Chondrocyte (in vitro differentiated cells): ENCODE measurements around the gene KRT2. TPM values are rescaled to one million over a fixed set of nuclear protein-coding genes. Genes with fewer than 3 reads are reported as not detected.

Experiments used
- DNase-seq: peaks from one replicate; pipeline ENCODE4 v3.0.0; 2021; ENCODE audit warnings: mixed read lengths, low spot score
- H3K27ac Mint-ChIP-seq: one replicate; pipeline ENCODE4 v1.8.0; 2021; ENCODE audit warnings: mild to moderate bottlenecking, moderate library complexity, mixed read lengths; ENCODE audit not compliant: unreplicated experiment
- H3K27me3 Mint-ChIP-seq: 2 replicates; pipeline ENCODE4 v1.8.0; 2021; ENCODE audit warnings: low read depth, mixed read lengths
- H3K36me3 Mint-ChIP-seq: 2 replicates; pipeline ENCODE4 v1.8.0; 2021; ENCODE audit warnings: low read depth, mixed read lengths
- H3K4me1 Mint-ChIP-seq: 2 replicates; pipeline ENCODE4 v1.8.0; 2021; ENCODE audit warnings: low read depth, mild to moderate bottlenecking, mixed read lengths
- H3K4me3 Mint-ChIP-seq: one replicate; pipeline ENCODE4 v1.8.0; 2021; ENCODE audit warnings: mild to moderate bottlenecking, moderate library complexity, mixed read lengths; ENCODE audit not compliant: unreplicated experiment
- H3K9me3 Mint-ChIP-seq: 2 replicates; pipeline ENCODE4 v1.8.0; 2021; ENCODE audit warnings: low read depth, mixed read lengths
- CTCF ChIP-seq: fragments of 200-600 bp; sonication (generic); IDR thresholded peaks from 2 replicates; pipeline ENCODE4 v1.5.0; 2021; ENCODE audit warnings: antibody characterized with exemption, mild to moderate bottlenecking, moderate library complexity
- total RNA-seq: library from RNA; stranded (reverse); gene quantifications from 3 replicates; pipeline ENCODE4 v1.2.1, GENCODE V29; 2021

The KRT2 gene
- total RNA-seq, 1 donor from 2014 or later, result not detected

GRCh38 chr12:52631676-52632459 lies 20.1 kb downstream of the KRT2 start:
- Mint-ChIP-seq H3K27ac (no peak overlapping the region), H3K9me3 (no peaks in the 10 kb centered on the region), H3K36me3 (no peaks in the 10 kb centered on the region), H3K27me3 (peaks cover 58% of the 10 kb centered on the region), H3K4me3 (no peak overlapping the region), H3K4me1 (peaks cover 5% of the 10 kb centered on the region)
- DNase-seq, result no peak
- no peak for TF ChIP-seq CTCF

- DNase-seq, result no peak
- Mint-ChIP-seq H3K4me3 (no peak overlapping the region), H3K36me3 (no peaks in the 10 kb centered on the region), H3K27me3 (peaks cover 60% of the 10 kb centered on the region), H3K4me1 (peaks cover 5% of the 10 kb centered on the region), H3K27ac (no peak overlapping the region), H3K9me3 (no peaks in the 10 kb centered on the region)
- TF ChIP-seq CTCF, result no peak
Observed at GRCh38 chr12:52631264-52631663, 20.7 kb downstream of the KRT2 start.

GRCh38 chr12:52630599-52631200 lies 21.3 kb downstream of the KRT2 start:
- peaks cover 66% of the 10 kb centered on the region for H3K27me3 Mint-ChIP-seq
- no peak overlapping the region for H3K4me3 Mint-ChIP-seq
- no peak for TF ChIP-seq CTCF
- no peak overlapping the region for H3K27ac Mint-ChIP-seq
- H3K36me3 Mint-ChIP-seq, result no peaks in the 10 kb centered on the region
- DNase-seq, result no peak
- H3K4me1 Mint-ChIP-seq, result peaks cover 5% of the 10 kb centered on the region
- H3K9me3 Mint-ChIP-seq, result no peaks in the 10 kb centered on the region

GRCh38 chr12:52630008-52630500 lies 22.0 kb downstream of the KRT2 start:
- no peaks in the 10 kb centered on the region for H3K9me3 Mint-ChIP-seq

More at GRCh38 chr12:52630008-52630500, 22.0 kb downstream of the KRT2 start:
- no peak overlapping the region for H3K4me3 Mint-ChIP-seq
- no peak overlapping the region for H3K27ac Mint-ChIP-seq
- DNase-seq, result no peak
- no peaks in the 10 kb centered on the region for H3K36me3 Mint-ChIP-seq
- H3K4me1 Mint-ChIP-seq, result peaks cover 5% of the 10 kb centered on the region
- TF ChIP-seq CTCF, result no peak
- peaks cover 71% of the 10 kb centered on the region for H3K27me3 Mint-ChIP-seq
